ENCODE results near the gene DTNB. TPM values are rescaled to one million over a fixed set of nuclear protein-coding genes. Genes with fewer than 3 reads are reported as not detected.

Gene DTNB
- total RNA-seq, 1 donor from 2014 or later: 12.0 TPM

GRCh38 chr2:25339211-25339674 is 334.1 kb downstream of the DTNB start:
- H3K4me1 Mint-ChIP-seq (ENCODE audit: unreplicated experiment): peaks cover 16% of the 10 kb centered on the region
- TF ChIP-seq, protein P1, sequence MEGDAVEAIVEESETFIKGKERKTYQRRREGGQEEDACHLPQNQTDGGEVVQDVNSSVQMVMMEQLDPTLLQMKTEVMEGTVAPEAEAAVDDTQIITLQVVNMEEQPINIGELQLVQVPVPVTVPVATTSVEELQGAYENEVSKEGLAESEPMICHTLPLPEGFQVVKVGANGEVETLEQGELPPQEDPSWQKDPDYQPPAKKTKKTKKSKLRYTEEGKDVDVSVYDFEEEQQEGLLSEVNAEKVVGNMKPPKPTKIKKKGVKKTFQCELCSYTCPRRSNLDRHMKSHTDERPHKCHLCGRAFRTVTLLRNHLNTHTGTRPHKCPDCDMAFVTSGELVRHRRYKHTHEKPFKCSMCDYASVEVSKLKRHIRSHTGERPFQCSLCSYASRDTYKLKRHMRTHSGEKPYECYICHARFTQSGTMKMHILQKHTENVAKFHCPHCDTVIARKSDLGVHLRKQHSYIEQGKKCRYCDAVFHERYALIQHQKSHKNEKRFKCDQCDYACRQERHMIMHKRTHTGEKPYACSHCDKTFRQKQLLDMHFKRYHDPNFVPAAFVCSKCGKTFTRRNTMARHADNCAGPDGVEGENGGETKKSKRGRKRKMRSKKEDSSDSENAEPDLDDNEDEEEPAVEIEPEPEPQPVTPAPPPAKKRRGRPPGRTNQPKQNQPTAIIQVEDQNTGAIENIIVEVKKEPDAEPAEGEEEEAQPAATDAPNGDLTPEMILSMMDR (IDR thresholded peaks at IDR 0.05; ENCODE audit: unreplicated experiment): no peak
- H3K27me3 Mint-ChIP-seq (ENCODE audit: unreplicated experiment): peaks cover 11% of the 10 kb centered on the region
- no peak overlapping the region for H3K27ac Mint-ChIP-seq (ENCODE audit: unreplicated experiment)
- no peaks in the 10 kb centered on the region for H3K9me3 Mint-ChIP-seq (ENCODE audit: unreplicated experiment)
- H3K36me3 Mint-ChIP-seq (ENCODE audit: low read depth, unreplicated experiment): no peaks in the 10 kb centered on the region
- no peak for DNase-seq (ENCODE audit: low spot score)
- peak overlapping the region; percentile 12 for H3K4me3 Mint-ChIP-seq (ENCODE audit: unreplicated experiment)

- DNase-seq (ENCODE audit: low spot score): no peak
- TF ChIP-seq, protein P1 (IDR thresholded peaks at IDR 0.05; ENCODE audit: unreplicated experiment): no peak
- Mint-ChIP-seq H3K36me3 (ENCODE audit: low read depth, unreplicated experiment) (no peaks in the 10 kb centered on the region), H3K27ac (ENCODE audit: unreplicated experiment) (no peak overlapping the region), H3K4me1 (ENCODE audit: unreplicated experiment) (peaks cover 16% of the 10 kb centered on the region), H3K9me3 (ENCODE audit: unreplicated experiment) (no peaks in the 10 kb centered on the region), H3K27me3 (ENCODE audit: unreplicated experiment) (peaks cover 9% of the 10 kb centered on the region), H3K4me3 (ENCODE audit: unreplicated experiment) (no peak overlapping the region)
Measured at GRCh38 chr2:25338401-25338800, 335.0 kb downstream of the DTNB start.

GRCh38 chr2:25337891-25338290 is 335.5 kb downstream of the DTNB start:
- TF ChIP-seq, protein P1 (IDR thresholded peaks at IDR 0.05; ENCODE audit: unreplicated experiment): no peak
- no peaks in the 10 kb centered on the region for H3K36me3 Mint-ChIP-seq (ENCODE audit: low read depth, unreplicated experiment)
- H3K4me1 Mint-ChIP-seq (ENCODE audit: unreplicated experiment): peaks cover 16% of the 10 kb centered on the region
- H3K9me3 Mint-ChIP-seq (ENCODE audit: unreplicated experiment): no peaks in the 10 kb centered on the region
- no peak overlapping the region for H3K4me3 Mint-ChIP-seq (ENCODE audit: unreplicated experiment)
- peaks cover 9% of the 10 kb centered on the region for H3K27me3 Mint-ChIP-seq (ENCODE audit: unreplicated experiment)
- H3K27ac Mint-ChIP-seq (ENCODE audit: unreplicated experiment): no peak overlapping the region
- DNase-seq (ENCODE audit: low spot score): no peak

DNA sequence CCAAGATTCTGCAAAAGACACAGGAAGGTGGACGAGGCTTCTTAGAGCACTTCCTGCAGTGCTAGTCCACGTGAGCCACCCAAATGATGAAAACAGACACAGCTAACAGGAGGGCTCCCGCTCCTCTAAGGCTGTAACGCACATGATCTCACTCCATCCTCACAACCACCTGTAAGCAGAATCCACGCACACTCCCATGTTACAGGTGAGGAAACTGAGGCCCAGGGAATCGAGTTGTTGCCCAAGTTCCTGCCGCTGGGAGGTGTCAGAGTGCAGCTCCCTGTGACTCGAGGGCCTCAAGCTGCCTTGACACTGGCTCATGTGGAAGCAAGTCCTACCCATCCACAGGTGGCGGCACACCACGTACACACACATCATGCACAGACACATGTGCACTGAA is 336.1 kb downstream of the DTNB start:
- TF ChIP-seq, protein P1 (IDR thresholded peaks at IDR 0.05; ENCODE audit: unreplicated experiment): no peak
- no peak for DNase-seq (ENCODE audit: low spot score)
- Mint-ChIP-seq H3K27ac (ENCODE audit: unreplicated experiment) (no peak overlapping the region), H3K9me3 (ENCODE audit: unreplicated experiment) (no peaks in the 10 kb centered on the region), H3K4me1 (ENCODE audit: unreplicated experiment) (peaks cover 16% of the 10 kb centered on the region), H3K4me3 (ENCODE audit: unreplicated experiment) (peak overlapping the region; percentile 50), H3K27me3 (ENCODE audit: unreplicated experiment) (peaks cover 10% of the 10 kb centered on the region), H3K36me3 (ENCODE audit: low read depth, unreplicated experiment) (no peaks in the 10 kb centered on the region)

- Mint-ChIP-seq H3K27me3 (ENCODE audit: unreplicated experiment) (peaks cover 11% of the 10 kb centered on the region), H3K9me3 (ENCODE audit: unreplicated experiment) (no peaks in the 10 kb centered on the region), H3K4me3 (ENCODE audit: unreplicated experiment) (no peak overlapping the region), H3K27ac (ENCODE audit: unreplicated experiment) (no peak overlapping the region), H3K36me3 (ENCODE audit: low read depth, unreplicated experiment) (no peaks in the 10 kb centered on the region), H3K4me1 (ENCODE audit: unreplicated experiment) (peaks cover 16% of the 10 kb centered on the region)
- TF ChIP-seq, protein P1 (IDR thresholded peaks at IDR 0.05; ENCODE audit: unreplicated experiment): no peak
- DNase-seq (ENCODE audit: low spot score): no peak
Measured at GRCh38 chr2:25336383-25336841, 337.0 kb downstream of the DTNB start.

Data from endothelial cell (in vitro differentiated cells).